B cell (primary cell): ENCODE measurements around the gene RAB10. TPM values are rescaled to one million over a fixed set of nuclear protein-coding genes. Genes with fewer than 3 reads are reported as not detected.

Experiments used
- ATAC-seq: fragments of 200-7000 bp; cut with Tn5 transposase; one replicate; pipeline ENCODE4 v1.10.0; 2021; ENCODE audit warnings: low read depth, mild to moderate bottlenecking, moderate number of reproducible peaks, moderate library complexity
- CTCF ChIA-PET: fragments of 350-600 bp; sonication (Branson Sonifier 250); formaldehyde crosslinking; loops from one replicate; lab custom pipeline; 2021; ENCODE audit warnings: antibody characterized with exemption, inconsistent platforms; lab: Charles Lee
- POLR2A ChIA-PET: fragments of 350-600 bp; sonication (Branson Sonifier 250); formaldehyde crosslinking; loops from one replicate; lab custom pipeline; 2021; ENCODE audit warnings: antibody characterized with exemption; lab: Charles Lee
- DNase-seq: peaks from one replicate; pipeline ENCODE4 v3.0.0; 2013
- H2AFZ ChIP-seq: 2 replicates; pipeline ENCODE4 v1.6.1; 2012; ENCODE audit warnings: mild to moderate bottlenecking, low read depth, low read length; ENCODE audit not compliant: insufficient read depth, poor library complexity, severe bottlenecking
- H3K27ac ChIP-seq, 2 donors: 1 replicate in 1 of 2; 2 replicates in 1 of 2; pipeline ENCODE4 v1.5.1; 2012 to 2013; ENCODE audit warnings: low read length in 2 of 2, mild to moderate bottlenecking in 2 of 2, moderate library complexity in 1 of 2
- H3K27me3 ChIP-seq, 4 experiments: fragments of 200-600 bp in 1 of 4; sonication (generic) in 1 of 4; replicated peaks in 1 of 4; 1 replicate in 2 of 4; 2 replicates in 2 of 4; pipeline versions ENCODE4 v1.6.1 to v1.7.0; 2013 to 2016; ENCODE audit warnings: low read length in 3 of 4, mild to moderate bottlenecking in 2 of 4, mixed read lengths in 1 of 4, moderate library complexity in 1 of 4; ENCODE audit not compliant: insufficient read depth in 4 of 4, control insufficient read depth in 3 of 4; ENCODE audit errors: control extremely low read depth in 1 of 4
- H3K36me3 ChIP-seq, 2 experiments: replicated peaks in 1 of 2; 1 replicate in 1 of 2; 2 replicates in 1 of 2; pipeline versions ENCODE4 v1.6.1 to v1.7.1; 2013; ENCODE audit warnings: low read length in 1 of 2; ENCODE audit not compliant: insufficient read depth in 2 of 2, control insufficient read depth in 1 of 2; ENCODE audit errors: control extremely low read depth in 1 of 2, extremely low read depth in 1 of 2
- H3K4me1 ChIP-seq, 2 donors: fragments of 200-600 bp in 1 of 2; sonication (generic) in 1 of 2; 1 replicate in 1 of 2; 2 replicates in 1 of 2; pipeline versions ENCODE4 v1.5.1 to v1.6.1; 2013 to 2017; ENCODE audit warnings: low read length in 2 of 2; ENCODE audit not compliant: control insufficient read depth in 2 of 2, insufficient read depth in 2 of 2
- H3K4me2 ChIP-seq: replicated peaks from 2 replicates; pipeline ENCODE3; 2012; ENCODE audit warnings: mild to moderate bottlenecking, low read depth, low read length; ENCODE audit not compliant: poor library complexity, severe bottlenecking
- H3K4me3 ChIP-seq, 5 experiments: fragments of 200-600 bp in 1 of 5; sonication (generic) in 1 of 5; 1 replicate in 3 of 5; 2 replicates in 2 of 5; pipeline versions ENCODE4 v1.5.1 to v1.7.0; 2011 to 2016; ENCODE audit warnings: low read length in 4 of 5, mild to moderate bottlenecking in 4 of 5, low read depth in 2 of 5, control low read depth in 1 of 5, moderate library complexity in 1 of 5; ENCODE audit not compliant: insufficient read depth in 1 of 5; ENCODE audit errors: control extremely low read depth in 1 of 5, extremely low read depth in 1 of 5
- H3K79me2 ChIP-seq: fragments of 200-600 bp; sonication (generic); one replicate; pipeline ENCODE4 v1.6.0; 2016; ENCODE audit warnings: low read length; ENCODE audit not compliant: control insufficient read depth, insufficient read depth
- H3K9ac ChIP-seq: fragments of 200-600 bp; sonication (generic); 2 replicates; pipeline ENCODE4 v1.6.1; 2017; ENCODE audit warnings: mild to moderate bottlenecking, low read length, moderate library complexity
- H3K9me3 ChIP-seq, 3 donors: one replicate each; pipeline versions ENCODE4 v1.6.1 to v1.7.1; 2013; ENCODE audit warnings: low read length in 2 of 3; ENCODE audit not compliant: control insufficient read depth in 2 of 3, insufficient read depth in 1 of 3; ENCODE audit errors: control extremely low read depth in 1 of 3
- H4K20me1 ChIP-seq: 2 replicates; pipeline ENCODE4 v1.6.0; 2012; ENCODE audit warnings: mild to moderate bottlenecking, low read length; ENCODE audit not compliant: insufficient read depth, control insufficient read depth, poor library complexity, severe bottlenecking
- H3K27ac Mint-ChIP-seq: one replicate; pipeline ENCODE4 v1.8.0; 2021; ENCODE audit warnings: mixed read lengths
- H3K27me3 Mint-ChIP-seq: one replicate; pipeline ENCODE4 v1.8.0; 2021; ENCODE audit warnings: mixed read lengths
- H3K4me1 Mint-ChIP-seq: one replicate; pipeline ENCODE4 v1.8.0; 2021; ENCODE audit warnings: mixed read lengths
- H3K4me3 Mint-ChIP-seq: one replicate; pipeline ENCODE4 v1.8.0; 2021; ENCODE audit warnings: mixed read lengths
- H3K9me3 Mint-ChIP-seq: one replicate; pipeline ENCODE4 v1.8.0; 2022; ENCODE audit warnings: mixed read lengths; ENCODE audit not compliant: insufficient read depth
- EZH2 ChIP-seq: IDR thresholded peaks from 2 replicates; pipeline ENCODE4 v1.6.1; 2012; ENCODE audit warnings: borderline replicate concordance, low read depth, mild to moderate bottlenecking, moderate library complexity, low read length; ENCODE audit not compliant: insufficient read depth, poor library complexity, severe bottlenecking
- WGBS: methylation state at CpG from one replicate; pipeline ENCODE4 v1.1.5; 2013; ENCODE audit warnings: missing lambda C conversion rate; ENCODE audit not compliant: insufficient coverage; 5-methylcytosine and 5-hydroxymethylcytosine counted together
- intact Hi-C: fragments of 100-400 bp; cut with micrococcal nuclease; formaldehyde crosslinking; loops from one replicate; pipeline ENCODE4 v1.10.0; 2022
- polyA plus RNA-seq: library from polyadenylated mRNA; depleted of rRNA; stranded (reverse); fragments of >200 nt; gene quantifications from 2 replicates; pipeline ENCODE4 v1.2.3, GENCODE V29; 2012
- total RNA-seq, 2 donors: library from RNA; stranded (reverse); fragments of 120-200 nt in 1 of 2; gene quantifications; 1 replicate in 1 of 2; 2 replicates in 1 of 2; pipeline versions ENCODE4 v1.2.3 to v1.2.4, GENCODE V29; 2013 to 2022
- TF ChIP-seq, protein P1 (sequence below): fragments of 200-600 bp; IDR thresholded peaks from one replicate; pipeline ENCODE4 v1.8.0; 2022; ENCODE audit warnings: antibody characterized with exemption, mild to moderate bottlenecking

RAB10 gene
- total and polyA plus RNA-seq, 2 donors (not counting 1 experiment from before 2014, with no cell fraction given), result 21.7 to 66.7 TPM

DNA sequence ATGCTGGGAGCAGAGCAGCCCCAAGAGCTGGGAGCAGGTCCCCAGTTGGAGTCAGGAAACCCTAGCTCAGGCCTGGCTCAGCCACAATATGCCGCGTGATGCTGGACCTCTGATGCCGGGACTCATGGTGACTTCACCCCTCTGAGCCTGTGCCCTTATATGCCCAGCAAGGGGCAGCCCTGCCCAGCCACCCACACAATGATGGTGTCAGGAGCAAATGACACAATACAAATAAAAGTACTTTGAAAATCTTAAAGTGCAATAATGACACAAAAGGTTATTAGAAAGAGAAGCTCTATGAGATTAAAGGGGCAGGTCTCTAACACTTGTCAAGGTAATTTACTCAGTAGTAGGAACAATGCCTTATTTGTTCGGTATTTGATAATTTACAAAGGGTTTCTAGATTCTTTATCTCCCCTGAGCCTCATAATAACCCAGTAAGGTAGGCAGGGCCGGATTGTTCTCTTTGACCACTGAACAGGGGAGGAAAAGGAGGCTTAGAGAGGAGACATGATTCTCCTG is 33.3 kb upstream of the RAB10 start:
- ATAC-seq, result no peak
- Mint-ChIP-seq H3K4me3 (no peak overlapping the region), H3K27ac (no peak overlapping the region), H3K27me3 (peaks cover 8% of the 10 kb centered on the region), H3K9me3 (no peaks in the 10 kb centered on the region), H3K4me1 (no peaks in the 10 kb centered on the region)
- ChIA-PET CTCF (interaction anchor here (1.8 kb wide), 1 partner anchor 9 kb away, joined by 6 read pairs; no protein-coding TSS in a partner anchor), POLR2A (no interaction called here)
- DNase-seq, result no peak
- intact Hi-C loops, result no loop called here
- Histone ChIP-seq H3K4me3 (no peak overlapping the region), H3K9me3 (no peaks in the 10 kb centered on the region), H3K9ac (no peak overlapping the region), H4K20me1 (no peaks in the 10 kb centered on the region), H3K27ac (no peak overlapping the region), H3K4me2 (no peak overlapping the region), H3K4me1 (no peaks in the 10 kb centered on the region), H3K79me2 (no peaks in the 10 kb centered on the region), H3K27me3 (peaks cover 0 to 10% (median 0%) of the 10 kb centered on the region in 4 experiments), H3K36me3 (no peaks in the 10 kb centered on the region), H2AFZ (no peak overlapping the region)
- WGBS, result 79% methylated on average over 4 of the region's 5 CpGs
- TF ChIP-seq, protein P1, sequence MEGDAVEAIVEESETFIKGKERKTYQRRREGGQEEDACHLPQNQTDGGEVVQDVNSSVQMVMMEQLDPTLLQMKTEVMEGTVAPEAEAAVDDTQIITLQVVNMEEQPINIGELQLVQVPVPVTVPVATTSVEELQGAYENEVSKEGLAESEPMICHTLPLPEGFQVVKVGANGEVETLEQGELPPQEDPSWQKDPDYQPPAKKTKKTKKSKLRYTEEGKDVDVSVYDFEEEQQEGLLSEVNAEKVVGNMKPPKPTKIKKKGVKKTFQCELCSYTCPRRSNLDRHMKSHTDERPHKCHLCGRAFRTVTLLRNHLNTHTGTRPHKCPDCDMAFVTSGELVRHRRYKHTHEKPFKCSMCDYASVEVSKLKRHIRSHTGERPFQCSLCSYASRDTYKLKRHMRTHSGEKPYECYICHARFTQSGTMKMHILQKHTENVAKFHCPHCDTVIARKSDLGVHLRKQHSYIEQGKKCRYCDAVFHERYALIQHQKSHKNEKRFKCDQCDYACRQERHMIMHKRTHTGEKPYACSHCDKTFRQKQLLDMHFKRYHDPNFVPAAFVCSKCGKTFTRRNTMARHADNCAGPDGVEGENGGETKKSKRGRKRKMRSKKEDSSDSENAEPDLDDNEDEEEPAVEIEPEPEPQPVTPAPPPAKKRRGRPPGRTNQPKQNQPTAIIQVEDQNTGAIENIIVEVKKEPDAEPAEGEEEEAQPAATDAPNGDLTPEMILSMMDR, result no peak
- no peak for TF ChIP-seq EZH2

DNA sequence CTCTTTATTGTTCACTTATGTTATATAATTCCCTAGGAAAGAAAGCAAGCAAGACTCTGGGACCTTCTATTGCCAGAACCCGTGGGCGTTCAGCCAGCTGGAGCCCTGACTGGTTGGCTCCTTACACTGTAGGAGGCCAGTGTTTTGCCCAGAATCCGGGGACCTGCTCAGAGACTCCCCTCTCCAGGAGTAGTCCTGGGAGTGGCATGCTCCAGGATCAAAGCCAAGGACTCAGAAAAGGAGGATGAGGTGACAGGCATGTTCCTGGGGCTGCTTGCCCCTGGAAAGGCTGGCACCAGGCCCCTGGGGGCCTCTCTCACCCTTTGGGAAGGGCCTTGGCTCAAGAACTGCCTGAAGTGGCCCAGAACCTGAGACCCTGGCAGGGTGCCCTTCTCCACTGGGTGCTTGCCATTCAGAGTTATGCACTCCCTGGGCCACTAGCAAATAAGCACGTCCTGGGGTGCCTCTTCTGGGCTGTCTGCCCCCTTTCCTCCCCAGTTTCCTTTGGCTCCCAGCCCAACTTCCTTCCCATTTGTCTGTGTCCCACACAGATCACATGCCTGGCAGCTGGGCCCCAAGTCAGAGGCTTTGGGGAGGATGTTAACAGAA is 32.0 kb upstream of the RAB10 start:
- Histone ChIP-seq H4K20me1 (no peaks in the 10 kb centered on the region), H3K27me3 (peaks cover 0 to 10% (median 0%) of the 10 kb centered on the region in 4 experiments), H3K27ac (no peak overlapping the region), H3K4me1 (no peaks in the 10 kb centered on the region), H3K79me2 (no peaks in the 10 kb centered on the region), H3K9me3 (no peaks in the 10 kb centered on the region), H3K9ac (no peak overlapping the region), H3K4me3 (no peak overlapping the region), H3K4me2 (no peak overlapping the region), H3K36me3 (no peaks in the 10 kb centered on the region), H2AFZ (no peak overlapping the region)
- Mint-ChIP-seq H3K4me3 (no peak overlapping the region), H3K4me1 (no peaks in the 10 kb centered on the region), H3K9me3 (no peaks in the 10 kb centered on the region), H3K27me3 (peaks cover 8% of the 10 kb centered on the region), H3K27ac (no peak overlapping the region)
- ChIA-PET CTCF (interaction anchor here (2.1 kb wide), 1 partner anchor 11 kb away, joined by 8 read pairs; no protein-coding TSS in a partner anchor), POLR2A (no interaction called here)
- TF ChIP-seq, protein P1, result no peak
- no peak for TF ChIP-seq EZH2
- intact Hi-C loops, result no loop called here
- 52% methylated on average over 3 of the region's 4 CpGs for WGBS
- DNase-seq, result no peak
- ATAC-seq, result no peak
